Ramos (cell line): Measurements from ENCODE around the gene PHF19.

Experiments
- in situ Hi-C: fragments of 300-500 bp; cut with MboI; formaldehyde crosslinking; loops from one replicate; pipeline ENCODE4 v1.14.3; 2022; ENCODE audit warnings: low sequenced_read_pairs; ENCODE audit not compliant: unreplicated experiment

PHF19 gene

DNA sequence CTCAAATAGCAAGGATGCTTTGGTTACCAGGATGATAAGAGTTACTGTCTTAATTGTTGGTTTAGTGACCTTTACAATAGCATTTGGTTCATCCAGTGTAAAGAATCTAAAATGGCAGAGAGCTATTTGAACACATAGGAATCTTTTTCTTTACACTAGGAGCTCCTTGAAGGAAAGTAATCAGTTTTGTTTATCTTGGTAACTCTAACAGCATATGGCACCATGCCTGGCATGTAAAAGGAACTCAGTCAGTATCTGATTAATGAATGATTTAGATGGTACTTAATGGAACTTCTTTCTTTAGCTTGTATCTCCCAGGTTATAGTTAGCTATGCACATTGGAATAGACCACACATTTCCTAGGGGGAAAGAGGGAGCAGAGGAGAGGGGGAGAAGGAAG, 44.2 kb downstream of the PHF19 start:
- in situ Hi-C loops: no loop called here

GRCh38 chr9:120830865-120831264, 46.1 kb downstream of the PHF19 start:
- in situ Hi-C loops: no loop called here

GRCh38 chr9:120830151-120830550, 46.8 kb downstream of the PHF19 start:
- in situ Hi-C loops: no loop called here

- in situ Hi-C loops: no loop called here
These were observed 47.3 kb downstream of the PHF19 start for GRCh38 chr9:120829650-120830049.

DNA sequence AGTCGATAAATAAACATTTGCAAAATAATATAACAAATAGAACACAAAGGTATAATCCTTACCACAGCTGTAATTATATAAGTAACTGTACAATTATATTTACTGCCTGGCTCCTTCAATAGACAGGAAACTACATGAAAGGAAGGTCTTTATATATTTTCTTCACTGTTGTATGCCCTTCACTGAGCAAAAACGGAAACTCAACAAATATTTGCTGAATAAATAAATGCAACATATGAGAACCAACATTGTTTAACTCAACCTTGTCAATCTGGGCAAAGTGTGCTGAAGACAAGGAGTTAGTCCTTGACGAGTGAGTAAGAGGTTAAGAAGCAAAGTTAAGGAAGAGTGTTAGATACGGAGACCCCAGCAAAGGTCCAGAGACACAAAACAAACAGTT, 56.9 kb downstream of the PHF19 start:
- in situ Hi-C loops: no loop called here

DNA sequence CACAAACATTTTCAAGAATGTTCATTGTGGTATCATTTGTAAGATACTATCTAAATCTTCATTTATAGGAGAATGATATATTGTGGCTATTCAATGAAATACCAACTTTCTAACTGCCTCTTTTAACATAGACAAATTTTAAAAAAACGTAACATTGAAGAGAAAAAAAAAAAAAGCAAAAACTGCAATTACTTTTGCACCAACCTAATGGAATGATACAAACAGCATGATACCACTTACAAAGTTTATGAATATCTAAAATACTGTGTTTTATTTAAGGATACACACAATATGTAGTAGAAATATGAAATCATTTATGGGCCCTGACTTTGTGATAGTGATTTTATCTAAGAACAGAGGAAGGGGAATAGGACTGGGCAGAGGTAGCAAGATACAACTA, 58.4 kb downstream of the PHF19 start:
- in situ Hi-C loops: no loop called here

- in situ Hi-C loops: no loop called here
These were observed 61.9 kb downstream of the PHF19 start for GRCh38 chr9:120815075-120815474.

DNA sequence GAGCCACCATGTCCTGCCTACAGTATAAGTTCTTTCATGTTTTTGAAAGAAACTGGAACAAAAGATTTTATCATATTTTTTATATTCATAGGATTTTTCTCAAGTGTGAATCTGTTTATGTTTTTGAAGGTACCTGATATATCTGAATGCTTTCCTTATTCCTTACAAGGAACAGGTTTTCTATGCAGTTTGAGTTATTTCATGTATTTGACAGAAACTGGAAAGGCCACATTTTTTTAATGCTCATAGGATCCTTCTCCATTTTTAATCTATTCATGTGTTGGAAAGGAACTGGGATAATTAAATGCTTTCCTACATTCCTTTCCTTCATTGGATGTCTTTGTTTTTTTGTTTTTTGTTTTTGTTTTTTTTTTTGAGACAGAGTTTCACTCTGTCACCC, 68.1 kb downstream of the PHF19 start:
- in situ Hi-C loops: no loop called here

- in situ Hi-C loops: no loop called here
These were observed 69.2 kb downstream of the PHF19 start for GRCh38 chr9:120807607-120808379.
